Measurements from ENCODE around the gene CABLES1. TPM values are rescaled to one million over a fixed set of nuclear protein-coding genes. Genes with fewer than 3 reads are reported as not detected.
A peak's percentile ranks its signal among the peaks of the same experiment; 100 is the strongest.

Gene CABLES1
- total and polyA plus RNA-seq, 2 of the 8 experiments (the other 6 are each of a cell fraction or from before 2014, with no cell fraction given) = 9.2 to 26.4 TPM

- Histone ChIP-seq H3K4me2 (ENCODE audit: insufficient read depth in 1 of 2, low read depth in 2 of 2, low read length in 2 of 2) (no peak overlapping the region), H3K9me3 (ENCODE audit: insufficient read depth in 2 of 2, low read depth in 1 of 2, low read length in 1 of 2) (no peaks in the 10 kb centered on the region), H2BK120ac (replicated peaks; ENCODE audit: low read depth, low read length) (no peak overlapping the region), H4K5ac (ENCODE audit: insufficient read length, low read depth, low read length) (no peak overlapping the region), H3K79me2 (ENCODE audit: control insufficient read depth in 1 of 2, insufficient read depth in 2 of 2, low read length in 2 of 2) (no peaks in the 10 kb centered on the region), H3K9ac (replicated peaks in 1 of 4; ENCODE audit: extremely low read depth in 1 of 4, low read depth in 3 of 4, low read length in 3 of 4) (no peak overlapping the region), H3K27ac (ENCODE audit: low read depth, low read length) (no peak overlapping the region), H3K79me1 (ENCODE audit: low read depth, low read length) (no peaks in the 10 kb centered on the region), H3K36me3 (ENCODE audit: control insufficient read depth in 2 of 4, insufficient read depth in 4 of 4, low read length in 3 of 4) (peaks cover 0 to 19% (median 9%) of the 10 kb centered on the region in 4 experiments; a peak in 6 of 8 replicates), H2BK12ac (ENCODE audit: low read depth, low read length) (peak overlapping the region; percentile 50; the same call in 1 of the 2 replicates), H2AFZ (ENCODE audit: low read length) (no peak overlapping the region), H3K4me1 (replicated peaks in 1 of 4; ENCODE audit: control insufficient read depth in 3 of 4, insufficient read depth in 4 of 4, low read length in 3 of 4) (peaks cover 6 to 17% (median 8%) of the 10 kb centered on the region in 4 experiments), H4K8ac (ENCODE audit: extremely low read depth, insufficient read depth, low read length) (no peak overlapping the region), H3K56ac (replicated peaks; ENCODE audit: insufficient read length, low read depth, low read length) (no peak overlapping the region), H3K18ac (ENCODE audit: extremely low read depth, low read length) (no peak overlapping the region), H2BK5ac (ENCODE audit: low read depth, low read length) (peak overlapping the region; percentile 49; the same call in 1 of the 2 replicates), H2AK5ac (ENCODE audit: low read depth, low read length) (0 out of 2 replicates have a peak overlapping the region, but pooled peaks have one; percentile 13), H3K27me3 (replicated peaks in 1 of 4; ENCODE audit: control insufficient read depth in 3 of 4, extremely low read depth in 1 of 4, insufficient read depth in 3 of 4, low read length in 3 of 4) (no peaks in the 10 kb centered on the region), H3K14ac (ENCODE audit: insufficient read length) (no peak overlapping the region), H4K20me1 (replicated peaks in 1 of 2; ENCODE audit: control insufficient read depth in 1 of 2, insufficient read depth in 2 of 2, low read length in 2 of 2) (no peaks in the 10 kb centered on the region), H3K23ac (ENCODE audit: insufficient read length) (no peak overlapping the region), H4K91ac (replicated peaks; ENCODE audit: insufficient read length, low read length) (no peak overlapping the region), H2BK15ac (ENCODE audit: low read length) (no peak overlapping the region), H2BK20ac (ENCODE audit: low read length) (no peak overlapping the region), H3K4ac (replicated peaks; ENCODE audit: insufficient read length, low read depth, low read length) (no peak overlapping the region), H3K23me2 (ENCODE audit: low read depth, low read length) (no peaks in the 10 kb centered on the region), H3K4me3 (ENCODE audit: extremely low read depth in 1 of 4, insufficient read depth in 2 of 4, low read depth in 3 of 4, low read length in 4 of 4) (no peak overlapping the region)
- TF ChIP-seq CBX8 (IDR thresholded peaks at IDR 0.05; ENCODE audit: borderline replicate concordance, low read depth, low read length) = no peak
- no peak for TF ChIP-seq KDM4A (IDR thresholded peaks at IDR 0.05; ENCODE audit: low read depth, low read length, severe bottlenecking)
- TF ChIP-seq HDAC6 (IDR thresholded peaks at IDR 0.05; ENCODE audit: low read depth, low read length) = no peak
- TF ChIP-seq HDAC2 (IDR thresholded peaks at IDR 0.05; ENCODE audit: borderline replicate concordance in 1 of 2, low read depth in 2 of 2, low read length in 2 of 2) = no peak
- TF ChIP-seq JUND (IDR thresholded peaks at IDR 0.05; ENCODE audit: low read length) = no peak
- TF ChIP-seq ATF3 (IDR thresholded peaks at IDR 0.05; ENCODE audit: insufficient read depth, low read depth, low read length) = no peak
- CTCF ChIA-PET (ENCODE audit: partially characterized antibody) = interaction anchor here (0.6 to 2.9 kb wide), 7 partner anchors 12 to 176 kb away, joined by 3 to 15 read pairs (median 4); no protein-coding TSS in a partner anchor
- WGBS, 2 experiments (ENCODE audit: extremely low coverage in 1 of 2, insufficient coverage in 1 of 2, insufficient read length in 1 of 2, insufficient replicate concordance in 2 of 2, low coverage in 1 of 2, low lambda C conversion rate in 2 of 2, missing lambda C conversion rate in 1 of 2) = 91% methylated on average over 4 of the region's 4 CpGs; no CpG with 5 or more reads in 1 of the 2 experiments
- FAIRE-seq = no peak
- DNase-seq (ENCODE audit: low read depth in 1 of 2, low spot score in 2 of 2) = no peak
- POLR2A ChIA-PET (ENCODE audit: partially characterized antibody) = interaction anchor here (0.8 to 0.9 kb wide), 2 partner anchors 19 to 107 kb away, joined by 3 read pairs; no protein-coding TSS in a partner anchor
These were observed 105.3 kb downstream of the CABLES1 start for GRCh38 chr18:23240609-23240930.
